ENCODE measurements around the gene KBTBD12.
"Not testable (repeated sequence)": the region's sequence is repeated elsewhere in the genome, so short reads cannot be mapped to it uniquely, and the experiment has no call there.

The KBTBD12 gene, protein sequence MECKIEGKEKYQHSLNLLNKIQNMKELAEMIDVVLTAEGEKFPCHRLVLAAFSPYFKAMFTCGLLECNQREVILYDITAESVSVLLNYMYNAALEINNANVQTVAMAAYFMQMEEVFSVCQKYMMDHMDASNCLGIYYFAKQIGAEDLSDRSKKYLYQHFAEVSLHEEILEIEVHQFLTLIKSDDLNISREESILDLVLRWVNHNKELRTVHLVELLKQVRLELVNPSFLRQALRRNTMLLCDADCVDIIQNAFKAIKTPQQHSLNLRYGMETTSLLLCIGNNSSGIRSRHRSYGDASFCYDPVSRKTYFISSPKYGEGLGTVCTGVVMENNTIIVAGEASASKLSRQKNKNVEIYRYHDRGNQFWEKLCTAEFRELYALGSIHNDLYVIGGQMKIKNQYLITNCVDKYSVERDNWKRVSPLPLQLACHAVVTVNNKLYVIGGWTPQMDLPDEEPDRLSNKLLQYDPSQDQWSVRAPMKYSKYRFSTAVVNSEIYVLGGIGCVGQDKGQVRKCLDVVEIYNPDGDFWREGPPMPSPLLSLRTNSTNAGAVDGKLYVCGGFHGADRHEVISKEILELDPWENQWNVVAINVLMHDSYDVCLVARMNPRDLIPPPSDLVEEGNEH
- total RNA-seq: 0 to 0.04 (median 0) reads per million in 3 experiments

DNA sequence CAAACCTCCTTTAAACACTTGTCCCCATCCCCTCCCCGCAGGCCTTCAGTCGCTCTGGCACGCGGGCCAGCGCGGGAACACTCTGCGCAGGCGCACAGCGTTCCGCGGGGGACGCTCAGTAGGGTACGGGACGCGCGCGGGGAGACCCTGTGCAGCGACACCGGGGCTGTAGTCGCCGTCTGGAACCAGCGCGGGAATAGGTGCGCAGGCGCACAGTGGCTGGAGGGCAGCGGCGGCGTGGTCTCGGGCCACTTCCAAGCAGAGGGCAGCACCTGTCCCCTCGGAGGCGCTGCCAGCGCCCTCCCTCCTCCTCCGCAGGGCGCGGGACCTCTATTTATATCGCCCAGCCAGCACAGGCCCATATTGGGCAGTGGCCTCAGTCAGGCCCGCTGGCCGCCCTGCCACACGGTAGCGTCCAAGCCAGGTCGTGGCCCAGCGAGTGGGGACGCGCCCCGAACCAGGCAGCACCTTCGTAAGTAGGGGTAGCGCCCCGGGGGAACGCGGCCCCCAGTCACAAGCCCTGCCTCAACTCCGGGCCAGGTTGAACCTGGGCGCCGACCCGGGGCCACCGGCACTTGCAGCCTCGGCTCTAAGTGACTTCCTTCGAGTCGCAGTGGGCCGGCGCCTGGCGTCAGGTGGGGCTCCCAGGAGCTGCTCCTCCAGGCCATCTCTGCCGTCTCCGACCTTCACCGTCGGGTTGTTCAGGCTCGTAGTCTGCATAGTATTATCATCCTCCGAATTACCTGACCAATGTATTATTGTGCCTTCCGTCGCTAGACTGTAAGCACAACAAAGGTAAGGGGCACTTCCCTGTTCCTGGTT, at the start of gene KBTBD12:
KBTBD12 (plus strand) TSS at position 118 of the 822 bp plus-strand sequence. CDS start 7,830 bp downstream, outside the sequence.
- no peak for DNase-seq

DNA sequence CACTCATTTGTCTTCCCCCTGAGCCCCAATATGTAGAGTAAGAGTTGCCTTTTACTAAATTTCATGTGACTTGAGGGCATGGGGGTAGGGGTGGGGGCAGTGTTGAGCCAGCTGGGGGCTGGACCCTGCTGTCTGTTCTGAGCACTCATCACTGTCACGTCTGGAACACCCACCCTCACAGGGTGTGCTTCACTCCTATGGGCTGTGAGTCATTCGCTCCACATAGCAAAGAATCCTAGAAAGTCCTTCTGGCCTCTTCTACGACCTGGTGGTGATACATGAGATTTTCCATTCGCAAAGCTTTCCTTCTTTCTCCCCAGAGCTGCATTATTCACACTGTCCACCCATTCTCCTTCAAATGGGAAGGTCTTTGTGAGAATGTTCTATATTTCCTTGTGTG, 49.1 kb upstream of the KBTBD12 start:
- no peak for DNase-seq

DNA sequence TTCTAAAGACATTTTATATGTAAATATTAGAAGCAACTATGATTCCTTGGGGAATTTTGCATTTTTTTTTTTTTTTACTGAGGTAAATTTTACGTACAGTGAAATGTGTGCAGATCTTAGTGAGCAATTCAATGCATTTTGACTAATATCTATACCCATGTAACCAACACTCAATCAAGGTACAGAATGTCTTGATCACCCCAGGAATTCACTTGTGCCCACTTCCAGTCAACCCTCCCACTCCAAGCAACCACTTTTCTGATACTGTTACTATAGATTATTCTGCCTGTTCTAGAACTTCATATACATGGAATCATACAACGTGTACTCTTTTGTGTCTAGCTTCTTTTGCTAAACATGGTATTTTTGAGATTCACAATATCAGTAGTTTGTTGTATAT, 47.6 kb upstream of the KBTBD12 start:
- no peak for DNase-seq

DNA sequence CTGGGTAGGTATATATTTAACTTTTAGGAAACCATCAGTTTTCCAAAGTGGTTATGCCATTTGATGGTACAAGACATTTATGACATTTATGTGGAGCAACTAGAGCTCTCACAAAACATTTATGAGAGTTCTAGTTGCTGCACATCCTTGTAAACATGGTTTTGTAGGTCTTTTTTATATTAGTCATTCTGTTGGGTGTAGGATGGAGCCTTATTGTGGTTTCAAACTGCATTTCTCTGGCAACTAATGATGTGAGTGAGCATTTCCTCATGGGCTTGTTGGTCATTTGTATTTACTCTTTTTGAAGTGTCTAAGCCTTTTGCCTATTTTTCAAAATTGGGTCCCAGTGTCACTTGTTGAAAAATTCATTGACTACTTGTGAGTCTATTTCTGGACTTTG, 47.0 kb upstream of the KBTBD12 start:
- DNase-seq: no peak

DNA sequence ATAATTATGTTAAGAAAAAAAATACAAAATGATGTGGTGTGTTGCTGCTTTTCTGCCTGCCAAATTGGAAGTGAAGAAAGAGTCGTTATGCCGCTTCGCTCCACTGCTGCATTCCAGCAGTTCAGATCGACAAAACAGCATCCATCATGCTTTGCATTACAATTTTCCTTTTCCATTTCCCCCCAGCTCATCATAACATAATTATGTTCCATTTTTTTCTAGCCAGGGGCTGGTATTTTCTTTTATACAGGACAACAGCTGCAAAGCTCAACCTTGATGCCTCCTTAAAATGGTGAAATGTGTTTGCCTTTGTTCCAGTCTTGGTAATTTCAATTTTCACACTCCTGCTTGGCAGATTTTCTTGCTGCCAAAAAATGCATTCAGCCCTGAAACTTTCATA, 44.9 kb upstream of the KBTBD12 start:
- no peak for DNase-seq

DNA sequence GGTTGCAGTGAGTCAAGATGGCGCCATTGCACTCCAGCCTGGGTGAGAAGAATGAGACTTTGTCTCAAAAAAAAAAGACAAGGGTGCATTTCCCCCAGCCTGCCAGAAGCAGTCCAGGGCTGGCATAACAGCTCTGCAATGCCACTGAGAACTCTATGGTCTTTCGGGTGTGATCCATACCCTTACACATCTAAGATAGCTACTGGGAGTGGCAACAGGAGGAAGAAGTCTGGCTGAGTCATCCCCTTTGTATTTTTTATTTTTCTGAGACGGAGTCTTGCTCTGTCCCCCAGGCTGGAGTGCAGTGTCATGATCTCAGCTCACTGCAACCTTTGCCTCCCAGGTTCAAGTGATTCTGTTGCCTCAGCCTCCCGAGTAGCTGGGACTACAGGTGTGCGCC, 40.9 kb upstream of the KBTBD12 start:
- not testable (repeated sequence) for DNase-seq

DNA sequence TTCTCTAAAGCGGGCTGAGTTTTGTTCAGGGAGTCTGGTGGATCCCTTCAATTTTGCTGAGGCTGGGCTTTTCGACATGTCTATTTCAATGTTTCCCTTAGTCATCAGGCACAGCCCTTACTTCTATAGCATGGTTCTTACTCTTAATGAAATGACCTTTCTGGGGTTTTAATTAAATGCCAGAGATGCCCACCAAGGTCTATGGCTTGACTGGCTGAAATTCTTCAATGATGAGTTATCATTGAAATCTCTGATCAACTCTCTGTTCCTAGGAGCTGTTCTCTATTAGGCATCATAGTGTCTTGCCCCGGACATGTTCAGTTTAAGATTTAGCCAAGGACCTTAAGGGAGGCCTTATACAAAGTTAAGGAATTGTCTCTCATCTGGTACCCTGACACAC, 33.4 kb upstream of the KBTBD12 start:
- DNase-seq: no peak

DNA sequence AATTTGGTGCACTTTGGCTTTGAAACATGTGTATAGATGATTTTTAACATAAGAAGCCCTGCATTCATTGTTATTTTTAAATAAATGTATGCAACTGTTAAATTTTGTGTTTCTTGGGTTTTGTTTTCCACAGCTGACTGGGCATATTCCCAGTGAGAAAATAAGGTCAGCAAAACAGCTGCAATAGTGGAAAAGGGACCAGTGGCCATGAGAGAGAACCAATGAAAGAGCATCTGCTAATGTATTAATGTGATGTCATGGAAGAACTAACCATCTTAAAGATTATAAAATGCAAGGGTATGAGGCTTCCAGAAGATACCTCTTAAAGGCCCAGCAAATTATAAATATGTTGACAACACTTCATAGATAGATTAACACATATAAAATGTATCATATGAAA, 31.0 kb upstream of the KBTBD12 start:
- DNase-seq: no peak

DNA sequence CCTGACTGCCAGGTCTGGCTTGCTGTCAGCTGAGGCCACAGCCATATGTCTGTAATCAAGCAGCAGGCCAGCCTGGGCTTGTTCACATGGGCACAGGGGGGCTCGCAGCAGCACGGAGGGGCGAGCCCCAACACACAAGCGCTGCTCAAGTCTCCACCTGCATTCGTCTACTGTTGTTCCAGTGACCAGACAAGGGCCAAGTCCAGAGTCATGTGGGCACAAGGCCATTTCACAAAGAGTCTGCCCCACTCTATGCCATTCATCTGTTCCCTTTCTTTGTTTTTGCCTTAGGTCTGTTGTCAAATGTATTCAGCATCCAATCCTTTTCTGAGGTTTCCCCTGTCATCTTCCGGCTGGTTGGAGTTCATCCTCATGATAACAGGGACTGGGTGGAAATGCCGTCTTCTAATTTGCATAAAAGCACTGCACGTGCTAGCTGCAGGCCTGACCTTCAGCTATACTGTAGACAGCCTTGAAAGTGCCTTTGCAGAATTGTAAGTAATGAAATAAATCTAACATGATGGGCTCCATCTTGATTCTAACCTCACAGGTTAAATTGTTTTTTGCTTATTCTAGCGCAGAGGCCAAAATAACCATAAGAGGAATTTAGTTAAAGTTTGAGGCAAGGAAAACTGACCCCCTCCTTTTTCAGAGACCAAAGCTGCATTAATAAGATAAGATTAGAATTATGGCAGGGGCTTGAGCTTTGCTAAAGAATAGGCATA, 28.6 kb upstream of the KBTBD12 start:
- DNase-seq: no peak

DNA sequence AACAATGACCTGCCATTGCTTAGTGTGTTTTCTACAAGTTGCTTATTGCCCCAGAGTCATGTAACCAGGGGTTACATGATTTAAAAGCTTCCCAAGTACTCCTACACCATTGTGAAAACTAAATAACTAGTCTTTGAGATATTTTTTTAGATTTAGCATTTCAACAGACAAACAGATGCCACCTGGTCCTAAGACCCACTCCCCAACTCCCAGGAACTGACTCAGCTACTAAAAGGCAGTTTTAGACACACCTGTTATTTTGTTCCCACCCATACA, 28.1 kb upstream of the KBTBD12 start:
- DNase-seq: no peak

DNA sequence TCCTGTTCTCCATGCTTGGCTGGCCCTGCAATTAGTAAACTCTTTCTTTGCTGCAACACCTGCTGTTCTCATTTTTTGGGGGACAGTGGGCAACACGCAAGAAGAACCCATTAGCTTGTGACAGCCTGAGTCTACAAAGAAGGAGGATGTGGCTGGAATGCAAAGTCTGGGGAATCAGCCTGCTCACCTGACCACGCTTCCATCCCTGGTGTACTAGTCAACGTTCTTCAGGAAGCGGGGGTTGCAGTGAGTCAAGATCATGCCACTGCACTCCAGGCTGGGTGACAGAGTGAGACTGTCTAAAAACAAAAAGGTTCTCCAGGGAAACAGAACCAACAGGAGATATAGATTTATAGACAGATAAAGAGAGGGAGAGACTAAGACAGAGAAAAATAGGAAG, 27.7 kb upstream of the KBTBD12 start:
- no peak for DNase-seq

DNA sequence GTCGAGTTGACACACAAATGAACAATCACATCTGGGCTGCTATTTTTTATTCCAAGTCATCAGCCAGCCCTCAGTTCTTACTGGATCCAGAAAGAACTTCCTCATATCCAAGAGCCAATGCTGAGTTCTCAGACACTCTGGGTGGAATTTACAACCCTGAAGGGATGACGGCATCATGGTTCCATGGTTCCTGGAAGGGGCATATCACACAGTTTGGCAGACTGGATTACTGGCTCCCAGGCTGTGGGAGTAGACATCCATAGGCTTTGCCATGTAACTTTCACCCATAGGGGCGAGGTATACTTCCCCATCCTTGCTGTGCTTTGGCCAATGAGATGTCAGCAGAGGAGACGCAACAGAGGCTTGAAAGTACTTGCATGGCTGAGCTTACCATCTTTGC, 26.9 kb upstream of the KBTBD12 start:
- DNase-seq: no peak

DNA sequence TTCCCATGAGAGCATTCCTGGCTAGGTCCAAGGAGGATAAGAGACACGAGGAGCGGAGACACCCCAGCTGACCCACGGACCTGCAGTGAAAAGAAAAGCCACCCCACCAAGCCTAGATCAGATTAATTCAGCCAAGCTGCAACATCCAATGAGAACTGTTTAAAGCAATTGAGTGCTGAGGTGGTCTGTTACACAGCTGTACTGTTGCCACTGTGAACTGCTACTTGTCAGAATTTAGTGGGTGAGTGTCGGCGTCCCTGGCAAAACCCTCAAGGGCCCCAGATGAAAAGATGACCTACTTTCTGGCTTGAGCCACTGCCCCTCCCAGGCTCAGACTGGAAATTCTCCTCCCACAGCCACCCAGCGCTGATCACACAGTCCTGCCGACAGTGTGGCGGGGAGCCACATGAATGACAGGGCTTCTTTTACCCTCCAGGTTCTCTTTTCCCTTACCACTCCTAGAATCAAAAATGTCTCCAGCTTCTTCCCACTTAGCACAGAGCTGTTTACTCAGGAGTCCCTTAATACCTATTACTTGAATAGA, 26.4 kb upstream of the KBTBD12 start:
- DNase-seq: no peak

DNA sequence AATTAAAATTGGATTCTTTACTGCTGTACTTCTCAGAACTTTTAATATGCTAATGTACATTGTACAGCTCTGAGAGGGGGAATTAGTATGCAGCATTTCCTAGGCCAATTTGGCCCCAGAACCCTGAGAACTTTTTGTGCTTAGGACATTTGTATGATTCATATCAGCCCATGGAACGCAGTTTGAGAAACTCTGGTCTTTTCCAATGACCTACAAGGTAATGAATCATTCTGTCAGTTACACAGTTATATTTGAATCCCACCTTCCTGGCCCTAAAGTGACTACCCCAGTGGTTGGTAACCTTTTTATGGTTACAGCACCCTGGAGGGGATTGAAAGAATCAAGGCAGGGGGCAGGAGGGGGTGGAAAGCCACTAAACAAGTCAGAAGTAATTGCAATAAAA, 25.6 kb upstream of the KBTBD12 start:
- no peak for DNase-seq

DNA sequence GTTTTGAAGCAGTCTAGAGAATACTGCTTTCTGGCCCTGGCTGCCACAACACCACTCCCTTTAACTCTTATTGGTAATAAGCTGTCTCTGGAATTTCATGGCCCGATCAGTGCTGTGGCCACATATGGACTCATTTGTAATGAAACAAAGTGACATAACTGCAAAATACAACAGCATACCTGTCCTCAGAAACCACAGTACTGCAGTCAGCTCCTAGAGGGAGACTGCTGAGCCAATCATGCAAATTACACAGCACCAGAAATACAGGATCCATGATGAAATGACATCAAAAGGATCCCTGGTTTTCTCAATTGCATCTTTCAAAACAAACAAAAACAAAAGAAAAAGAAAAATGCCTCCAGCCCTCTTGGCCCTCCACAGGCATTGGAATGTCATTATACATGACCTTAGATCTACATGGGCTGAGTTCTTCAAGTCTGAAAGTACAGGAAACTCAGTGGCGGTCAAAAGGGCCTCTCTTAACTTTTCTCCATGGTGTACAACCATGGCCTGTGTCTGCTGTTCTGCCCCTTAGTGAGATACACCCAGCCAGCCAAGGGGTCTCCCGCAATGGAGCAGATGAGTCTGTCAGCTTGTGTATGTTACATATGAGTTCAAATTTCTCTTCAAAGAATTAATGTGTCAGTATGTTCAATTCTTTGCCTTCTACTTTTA, 24.9 kb upstream of the KBTBD12 start:
- no peak for DNase-seq

DNA sequence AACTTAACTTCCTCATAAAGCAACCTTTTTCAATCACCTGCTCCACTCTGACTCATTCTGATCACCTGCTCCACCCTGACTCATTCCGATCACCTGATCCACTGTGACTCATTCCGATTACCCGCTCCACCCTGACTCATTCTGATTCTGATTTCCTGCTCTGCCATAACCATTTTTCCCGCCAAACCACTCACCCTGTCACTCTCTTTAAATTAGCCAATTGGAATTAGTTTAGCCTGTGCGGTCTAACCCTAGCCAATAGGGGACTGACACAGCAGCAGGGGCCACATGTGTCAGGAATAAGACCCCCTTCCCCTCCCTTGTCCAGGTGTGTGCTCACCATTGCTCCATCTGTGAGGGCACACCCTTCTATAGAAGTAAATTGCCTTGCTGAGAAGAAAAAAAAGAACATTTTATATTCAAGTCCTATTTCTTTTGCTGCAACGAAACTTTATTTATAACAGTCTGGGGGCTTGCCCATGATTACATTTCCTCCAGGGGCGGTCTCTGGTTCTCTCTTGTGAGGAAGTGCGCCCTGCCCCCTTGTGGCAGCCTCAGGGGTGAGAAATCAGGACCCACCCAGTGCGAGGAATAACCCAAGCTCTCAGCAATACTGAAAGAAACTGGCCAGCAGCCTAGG, 24.3 kb upstream of the KBTBD12 start:
- not testable (repeated sequence) for DNase-seq

DNA sequence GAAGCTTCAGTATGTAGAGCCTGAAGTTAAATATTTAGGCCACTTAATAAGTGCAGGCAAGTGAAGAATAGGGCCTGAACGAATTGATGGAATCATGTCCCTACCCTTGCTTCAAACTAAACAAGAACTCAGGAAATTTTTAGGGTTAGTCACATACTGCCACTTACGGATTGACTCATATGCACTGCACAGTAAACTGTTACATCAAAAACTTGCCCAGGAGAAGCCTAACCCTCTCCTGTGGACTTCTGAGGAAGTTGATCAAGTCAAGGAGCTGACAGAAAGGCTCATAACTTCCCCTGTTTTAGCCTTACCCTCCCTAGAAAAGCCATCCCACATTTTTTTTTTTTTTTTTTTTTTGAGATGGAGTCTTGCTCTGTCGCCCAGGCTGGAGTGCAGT, 20.6 kb upstream of the KBTBD12 start:
- DNase-seq: no peak

DNA sequence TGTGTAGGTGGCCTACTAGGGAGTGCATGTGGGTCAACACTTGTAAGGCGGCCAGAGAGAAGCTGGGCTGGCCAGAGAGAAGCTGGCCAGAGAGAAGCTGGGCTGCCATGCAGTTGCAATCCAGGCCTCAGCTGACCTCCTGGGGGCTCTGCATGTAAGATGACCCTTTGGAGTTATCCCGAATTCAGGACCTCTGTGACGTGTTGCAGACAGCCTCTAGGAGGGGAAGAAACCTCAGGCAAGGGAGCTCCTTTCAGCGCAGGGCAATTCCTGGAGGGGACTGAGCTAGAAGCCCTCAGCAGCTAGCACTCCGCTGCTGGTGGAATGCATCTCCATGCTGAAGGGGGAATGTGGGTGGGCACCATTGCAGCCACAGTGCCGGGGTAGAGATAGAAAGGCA, 15.8 kb upstream of the KBTBD12 start:
- no peak for DNase-seq

DNA sequence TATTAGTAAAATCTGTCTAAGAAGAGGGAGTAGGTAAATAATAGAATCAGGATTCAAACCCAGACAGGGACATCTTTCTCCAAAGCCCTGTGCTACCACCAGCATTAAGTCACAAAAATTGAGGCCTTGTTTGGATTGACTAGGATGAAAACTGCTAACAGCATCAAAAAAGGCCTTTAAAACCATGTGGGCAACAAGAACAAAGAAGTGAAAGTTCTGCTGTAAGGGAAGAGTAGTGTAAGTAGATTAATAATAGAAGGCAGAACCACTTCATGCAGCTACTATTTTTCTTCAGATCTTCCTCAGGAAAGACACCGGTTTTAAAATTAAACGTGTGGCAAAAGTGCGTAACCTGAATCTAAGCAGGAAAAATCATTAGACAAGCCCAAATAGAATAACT, 15.3 kb upstream of the KBTBD12 start:
- no peak for DNase-seq

DNA sequence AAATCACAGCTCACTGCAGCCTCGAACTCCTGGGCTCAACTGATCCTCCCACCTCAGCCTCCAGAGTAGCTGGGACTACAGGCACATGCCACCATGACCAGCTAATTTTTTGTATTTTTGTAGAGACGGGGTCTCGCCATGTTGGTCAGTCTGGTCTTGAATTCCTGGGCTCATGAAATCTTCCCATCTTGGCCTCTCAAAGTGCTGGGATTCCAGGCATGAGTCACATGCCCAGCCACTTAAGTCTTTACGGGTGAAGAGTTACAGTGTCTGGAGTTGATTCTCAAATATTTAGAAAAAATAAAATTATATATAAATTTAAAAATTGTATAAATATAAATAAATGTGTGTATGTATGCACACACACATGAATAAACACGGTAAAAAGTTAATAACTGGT, 14.5 kb upstream of the KBTBD12 start:
- no peak for DNase-seq

DNA sequence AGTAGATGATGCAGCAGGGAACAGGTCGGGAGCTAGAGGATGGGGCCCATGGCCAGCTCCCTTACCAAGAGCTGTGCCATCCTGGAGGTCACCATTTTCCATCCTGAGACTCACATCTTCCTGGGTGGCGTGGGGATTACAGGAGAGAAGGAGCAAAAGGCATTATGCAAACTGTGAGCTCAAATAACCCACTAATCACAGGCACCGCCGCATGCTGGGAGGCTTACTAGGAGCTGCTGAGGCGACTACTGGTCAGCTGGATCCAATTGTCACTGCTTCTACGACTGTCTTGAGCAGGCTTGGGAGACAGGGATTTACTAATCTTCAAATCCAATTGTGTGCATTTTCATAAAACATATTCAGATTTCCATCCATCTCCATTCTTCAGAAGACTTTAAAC, 12.5 kb upstream of the KBTBD12 start:
- DNase-seq: no peak
